MM.1S (cell line): ENCODE data around the gene UNKL.

ENCODE experiments used
- EZH2 ChIP-seq: fragments of 300-600 bp; sonication (generic); optimal IDR thresholded peaks from 2 replicates; pipeline ENCODE3; 2017; ENCODE audit warnings: low read depth, mild to moderate bottlenecking, antibody characterized with exemption, low read length, mixed read lengths
- TF ChIP-seq, protein P1 (sequence below): fragments of 300-600 bp; sonication (generic); IDR thresholded peaks from 2 replicates; pipeline ENCODE4 v1.5.1; 2016; ENCODE audit warnings: antibody characterized with exemption, low read length, mixed read lengths

DNA sequence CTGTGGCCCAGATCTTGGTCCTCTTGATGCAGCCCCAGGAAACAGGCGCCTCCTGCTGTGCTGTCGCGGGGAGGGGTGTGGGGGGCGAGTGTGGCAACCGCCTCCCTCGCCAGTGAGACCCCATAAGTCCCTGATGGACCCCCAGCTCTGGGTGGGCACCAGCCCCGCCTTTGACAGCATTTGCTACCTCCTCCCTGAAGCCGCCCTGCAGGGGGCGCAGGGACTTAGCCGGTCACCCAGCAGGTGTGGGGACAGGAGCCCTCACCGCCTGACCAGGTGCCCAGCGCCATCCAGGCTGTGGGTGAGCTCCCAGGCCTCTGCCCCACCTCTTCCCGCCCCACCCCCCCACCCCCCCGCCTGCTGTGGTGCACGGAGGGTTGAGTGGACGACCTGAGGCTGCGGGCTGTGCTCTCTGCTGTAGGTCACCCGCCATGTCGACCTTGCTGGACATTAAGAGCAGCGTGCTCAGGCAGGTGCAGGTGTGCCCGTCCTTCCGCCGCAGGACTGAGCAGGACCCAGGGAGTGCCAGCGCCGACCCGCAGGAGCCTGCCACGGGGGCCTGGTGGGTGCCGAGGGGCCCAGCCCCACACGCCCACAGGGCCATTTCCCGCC, 76.3 kb downstream of the UNKL start:
- TF ChIP-seq, protein P1, sequence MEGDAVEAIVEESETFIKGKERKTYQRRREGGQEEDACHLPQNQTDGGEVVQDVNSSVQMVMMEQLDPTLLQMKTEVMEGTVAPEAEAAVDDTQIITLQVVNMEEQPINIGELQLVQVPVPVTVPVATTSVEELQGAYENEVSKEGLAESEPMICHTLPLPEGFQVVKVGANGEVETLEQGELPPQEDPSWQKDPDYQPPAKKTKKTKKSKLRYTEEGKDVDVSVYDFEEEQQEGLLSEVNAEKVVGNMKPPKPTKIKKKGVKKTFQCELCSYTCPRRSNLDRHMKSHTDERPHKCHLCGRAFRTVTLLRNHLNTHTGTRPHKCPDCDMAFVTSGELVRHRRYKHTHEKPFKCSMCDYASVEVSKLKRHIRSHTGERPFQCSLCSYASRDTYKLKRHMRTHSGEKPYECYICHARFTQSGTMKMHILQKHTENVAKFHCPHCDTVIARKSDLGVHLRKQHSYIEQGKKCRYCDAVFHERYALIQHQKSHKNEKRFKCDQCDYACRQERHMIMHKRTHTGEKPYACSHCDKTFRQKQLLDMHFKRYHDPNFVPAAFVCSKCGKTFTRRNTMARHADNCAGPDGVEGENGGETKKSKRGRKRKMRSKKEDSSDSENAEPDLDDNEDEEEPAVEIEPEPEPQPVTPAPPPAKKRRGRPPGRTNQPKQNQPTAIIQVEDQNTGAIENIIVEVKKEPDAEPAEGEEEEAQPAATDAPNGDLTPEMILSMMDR = peak; percentile 35
- no peak for TF ChIP-seq EZH2
